ENCODE measurements around the gene GRIP1. TPM values are rescaled to one million over a fixed set of nuclear protein-coding genes. Genes with fewer than 3 reads are reported as not detected.

GRIP1 gene
- total RNA-seq, 1 donor from 2014 or later, result not detected

DNA sequence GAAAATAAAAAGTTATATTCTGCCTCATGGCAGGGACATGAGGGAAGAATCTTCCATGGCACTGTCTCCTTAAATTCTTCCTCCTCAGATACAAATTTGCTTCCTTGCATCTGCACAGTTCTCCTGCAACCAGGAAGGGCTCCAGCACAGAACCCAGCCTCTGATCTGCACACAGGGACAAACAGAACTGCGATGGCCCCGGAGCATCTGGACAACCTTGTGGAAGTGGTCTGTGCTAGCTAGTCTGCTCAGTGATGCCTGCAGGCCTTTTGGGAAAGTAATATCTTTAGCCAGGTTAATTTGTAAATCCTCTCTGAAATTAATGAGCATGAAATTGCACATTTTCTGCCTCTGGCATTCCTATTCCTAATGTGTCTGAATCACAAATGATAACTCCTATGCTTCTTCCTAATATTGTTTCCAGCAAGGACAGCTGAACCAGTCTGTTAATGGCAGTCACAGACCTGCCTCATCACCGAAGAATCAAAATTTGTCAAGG, 74.8 kb downstream of the GRIP1 start:
- DNase-seq (ENCODE audit: low read depth, low spot score), result no peak

GRCh38 chr12:66603461-66603860, 75.4 kb downstream of the GRIP1 start:
- DNase-seq (ENCODE audit: low read depth, low spot score), result no peak

- no peak for DNase-seq (ENCODE audit: low read depth, low spot score)
Observed at GRCh38 chr12:66602483-66603143, 76.3 kb downstream of the GRIP1 start.

DNA sequence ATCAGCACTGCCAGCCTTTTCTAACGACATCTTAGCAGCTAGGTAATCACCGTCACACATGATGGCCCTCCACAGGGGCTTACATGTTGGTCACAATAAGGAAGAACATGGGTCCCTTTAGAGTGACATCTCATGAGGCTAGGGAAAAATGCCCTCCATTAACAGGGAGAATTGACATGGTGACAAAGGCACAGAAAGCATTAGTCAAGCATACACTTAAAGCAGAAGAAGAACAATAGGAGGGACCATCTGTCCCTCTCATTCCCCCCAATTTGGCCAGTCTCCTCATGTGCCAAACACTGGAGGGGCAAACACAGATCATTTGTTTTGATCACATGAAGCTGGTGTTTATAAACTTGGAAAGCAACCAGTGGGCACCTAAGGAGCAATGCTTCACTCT, 78.0 kb downstream of the GRIP1 start:
- no peak for DNase-seq (ENCODE audit: low read depth, low spot score)

DNA sequence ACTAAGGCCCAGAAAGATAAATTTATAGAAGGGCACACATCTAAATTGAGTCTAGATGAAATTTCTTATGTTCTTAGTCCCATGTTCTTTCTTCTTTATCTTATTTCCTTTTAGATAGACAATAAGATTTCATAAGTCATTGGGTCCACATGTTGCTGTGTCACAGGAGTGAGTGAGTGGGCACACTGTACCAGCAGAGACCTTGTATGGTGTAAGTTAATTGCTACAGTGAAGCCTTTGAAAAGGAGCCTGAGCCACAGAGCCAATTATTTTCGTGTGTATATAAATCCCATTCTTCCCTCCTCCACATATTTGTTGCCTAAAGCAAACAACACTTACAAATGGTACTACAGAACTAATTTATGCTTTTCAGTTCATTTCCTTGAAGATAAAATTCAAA, 79.1 kb downstream of the GRIP1 start:
- no peak for DNase-seq (ENCODE audit: low read depth, low spot score)

DNA sequence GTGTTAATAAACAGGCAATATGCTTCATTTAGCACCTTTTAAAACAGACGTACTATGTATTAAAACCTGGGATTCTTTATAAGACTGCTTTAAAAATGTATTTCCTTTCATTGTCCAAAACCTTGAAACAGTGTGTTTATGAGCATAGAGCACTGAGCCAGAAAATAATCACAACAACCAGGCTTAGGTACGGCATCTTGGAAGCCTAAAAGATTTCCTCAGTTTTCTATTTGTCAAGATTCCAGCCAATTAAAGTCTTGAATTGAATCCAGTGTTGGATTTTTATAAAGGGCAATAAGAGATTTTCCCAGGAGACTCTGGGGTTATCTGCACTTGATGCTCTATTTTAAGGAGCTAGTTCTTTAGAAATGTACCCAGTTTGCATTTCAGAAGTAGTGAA, 80.3 kb downstream of the GRIP1 start:
- DNase-seq (ENCODE audit: low read depth, low spot score), result no peak

GRCh38 chr12:66598079-66598478, 80.8 kb downstream of the GRIP1 start:
- no peak for DNase-seq (ENCODE audit: low read depth, low spot score)

GRCh38 chr12:66596199-66596598, 82.7 kb downstream of the GRIP1 start:
- no peak for DNase-seq (ENCODE audit: low read depth, low spot score)

- DNase-seq (ENCODE audit: low read depth, low spot score), result no peak
Observed at GRCh38 chr12:66594688-66595087, 84.2 kb downstream of the GRIP1 start.

DNA sequence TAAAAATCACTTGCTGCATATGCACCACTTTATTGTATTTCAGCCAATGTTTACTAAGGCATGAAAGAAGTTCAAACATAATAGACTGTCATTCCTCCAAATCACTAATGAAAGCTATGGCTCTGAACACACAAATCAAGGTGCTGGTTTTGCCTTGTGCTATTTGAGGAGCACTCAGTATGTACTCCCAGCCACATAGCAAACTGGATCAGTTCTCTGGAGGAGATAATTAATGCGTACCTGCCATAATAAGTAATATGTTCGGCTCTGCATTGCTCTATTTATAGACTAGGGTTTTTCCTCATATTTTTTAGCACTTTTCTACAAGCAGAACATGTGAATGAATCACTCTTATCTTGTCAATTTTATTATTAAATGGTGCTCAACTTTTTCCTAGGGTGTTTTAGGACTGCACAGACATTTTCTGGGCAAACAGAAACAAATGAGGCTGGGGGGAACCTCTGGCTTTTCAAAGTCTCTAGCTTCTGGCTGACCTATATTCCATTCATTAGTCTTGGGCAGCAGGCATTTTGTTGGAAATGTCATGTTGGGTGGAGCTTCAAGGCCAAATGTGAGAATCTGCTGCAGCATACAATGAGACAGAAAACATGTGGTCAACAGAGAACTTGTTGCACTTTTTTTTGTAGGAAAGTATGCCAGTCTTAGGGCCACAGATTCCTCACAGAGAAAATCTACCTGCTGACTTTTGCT, 88.4 kb downstream of the GRIP1 start:
- no peak for DNase-seq (ENCODE audit: low read depth, low spot score)

- no peak for DNase-seq (ENCODE audit: low read depth, low spot score)
Observed at GRCh38 chr12:66589095-66589494, 89.8 kb downstream of the GRIP1 start.

- DNase-seq (ENCODE audit: low read depth, low spot score), result no peak
Observed at GRCh38 chr12:66587912-66588311, 91.0 kb downstream of the GRIP1 start.

GRCh38 chr12:66584673-66585072, 94.2 kb downstream of the GRIP1 start:
- DNase-seq (ENCODE audit: low read depth, low spot score), result no peak

DNA sequence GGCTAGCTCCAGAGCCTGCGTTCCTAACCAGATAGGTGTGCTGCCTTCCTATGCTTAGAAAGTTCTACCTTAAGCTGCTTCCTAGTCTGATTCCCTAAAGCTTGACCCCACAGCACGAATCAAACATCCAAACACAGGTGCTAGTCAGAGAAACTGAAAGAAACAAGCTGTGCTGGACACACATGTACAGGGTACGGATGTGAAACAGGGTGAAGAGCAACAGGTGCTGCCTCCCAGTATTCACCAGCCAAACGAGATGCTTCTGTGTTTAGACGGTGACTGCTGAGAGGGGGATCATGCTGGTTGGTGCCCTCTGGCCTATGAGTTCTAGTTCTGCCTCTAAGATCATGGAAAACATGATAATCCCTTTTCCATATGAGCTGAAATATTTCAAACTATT, 105.3 kb downstream of the GRIP1 start:
- DNase-seq (ENCODE audit: low read depth, low spot score), result no peak

GRCh38 chr12:66572845-66573244, 106.0 kb downstream of the GRIP1 start:
- no peak for DNase-seq (ENCODE audit: low read depth, low spot score)

GRCh38 chr12:66571361-66571915, 107.4 kb downstream of the GRIP1 start:
- DNase-seq (ENCODE audit: low read depth, low spot score), result no peak

GRCh38 chr12:66563220-66563619, 115.7 kb downstream of the GRIP1 start:
- DNase-seq (ENCODE audit: low read depth, low spot score), result no peak

GRCh38 chr12:66555113-66555512, 123.8 kb downstream of the GRIP1 start:
- no peak for DNase-seq (ENCODE audit: low read depth, low spot score)

GRCh38 chr12:66552716-66553115, 126.2 kb downstream of the GRIP1 start:
- no peak for DNase-seq (ENCODE audit: low read depth, low spot score)

DNA sequence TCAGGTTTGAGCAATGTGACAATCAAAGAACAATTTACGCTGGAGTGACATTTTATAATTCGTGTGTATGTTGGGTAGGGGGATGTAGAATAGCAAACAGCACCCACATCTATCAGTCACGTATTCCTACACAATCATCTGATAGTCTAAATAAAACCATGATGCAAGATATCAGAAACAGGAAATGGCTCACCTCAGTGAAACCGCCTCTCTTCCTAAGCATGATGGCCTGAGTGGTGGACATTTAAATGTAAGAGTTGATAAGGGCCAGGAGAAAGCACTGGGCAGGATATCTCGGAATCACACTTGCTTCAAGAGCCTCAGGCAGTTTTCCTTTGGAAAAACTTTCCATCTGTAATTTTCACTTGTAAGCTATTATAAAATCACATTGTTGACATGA, 128.2 kb downstream of the GRIP1 start:
- DNase-seq (ENCODE audit: low read depth, low spot score), result no peak

DNA sequence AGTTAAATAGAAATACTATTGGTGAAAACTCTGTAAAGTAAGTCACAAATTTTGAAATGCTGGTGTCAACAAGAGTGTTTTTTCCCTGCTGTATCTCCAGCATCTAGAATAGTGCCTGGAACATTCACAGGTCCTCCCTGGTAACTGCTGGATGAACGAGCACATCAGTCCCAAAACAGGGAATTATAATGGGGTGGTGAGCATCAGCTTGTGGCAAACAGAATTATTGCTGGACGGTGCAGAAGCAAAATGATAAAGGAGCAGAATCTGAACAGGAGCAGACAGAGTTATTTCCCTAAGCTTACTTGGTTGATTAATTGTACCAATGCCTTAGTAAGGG, 129.9 kb downstream of the GRIP1 start:
- DNase-seq (ENCODE audit: low read depth, low spot score), result no peak

- DNase-seq (ENCODE audit: low read depth, low spot score), result no peak
Observed at GRCh38 chr12:66548338-66549049, 130.4 kb downstream of the GRIP1 start.
